Measurements from ENCODE around the gene UBTD2. TPM values are rescaled to one million over a fixed set of nuclear protein-coding genes. Genes with fewer than 3 reads are reported as not detected.

Gene UBTD2
- total and polyA plus RNA-seq, 10 of the 15 experiments (the other 5 are each of a cell fraction or from before 2014, with no cell fraction given): 7.7 to 30.5 (median 19.4) TPM

DNA sequence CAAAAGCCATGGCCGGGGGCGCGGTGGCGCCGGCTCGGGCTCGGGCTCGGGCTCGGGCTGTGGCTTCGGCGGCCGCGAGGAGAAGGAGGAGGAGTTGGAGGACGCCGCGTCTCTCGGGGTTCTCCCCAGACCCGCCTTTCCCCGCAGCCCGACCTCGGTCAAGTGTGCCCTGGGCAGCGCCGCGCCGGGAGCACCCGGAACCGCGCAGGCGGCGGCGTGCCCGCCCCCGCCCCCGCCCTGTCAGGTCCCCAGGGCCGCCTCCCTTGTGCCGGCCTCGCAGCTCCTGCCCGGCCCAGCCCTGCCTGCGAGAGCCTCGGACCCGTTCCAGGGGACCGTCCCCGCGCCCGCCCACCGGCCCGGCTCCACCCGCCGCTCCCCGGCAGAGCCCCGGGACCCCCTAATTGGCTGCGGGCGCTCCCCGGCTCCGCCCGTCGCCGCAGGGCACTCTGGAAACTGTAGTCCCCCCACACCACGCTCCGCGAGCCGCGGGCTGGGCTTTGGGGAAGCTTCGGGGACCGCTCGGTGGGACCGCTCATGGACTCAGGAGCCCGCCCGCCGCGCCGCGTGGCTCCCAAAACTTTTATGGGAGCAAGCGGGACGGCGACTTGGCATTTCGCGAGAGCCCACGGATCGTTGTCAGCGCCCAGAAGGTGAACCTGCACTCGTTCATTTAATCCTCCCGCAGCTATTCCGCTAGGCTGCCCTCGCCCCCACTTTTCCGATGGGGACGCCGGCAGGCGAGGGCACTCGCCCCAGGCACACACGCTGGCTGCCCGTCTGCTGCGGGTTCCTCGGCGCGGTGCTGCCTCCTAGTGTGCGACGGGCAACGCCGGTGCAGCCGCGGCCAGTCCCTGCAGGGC is 95.3 kb downstream of the UBTD2 start, which contains the start of gene STK10 (continued):
- TF ChIP-seq, protein P1, sequence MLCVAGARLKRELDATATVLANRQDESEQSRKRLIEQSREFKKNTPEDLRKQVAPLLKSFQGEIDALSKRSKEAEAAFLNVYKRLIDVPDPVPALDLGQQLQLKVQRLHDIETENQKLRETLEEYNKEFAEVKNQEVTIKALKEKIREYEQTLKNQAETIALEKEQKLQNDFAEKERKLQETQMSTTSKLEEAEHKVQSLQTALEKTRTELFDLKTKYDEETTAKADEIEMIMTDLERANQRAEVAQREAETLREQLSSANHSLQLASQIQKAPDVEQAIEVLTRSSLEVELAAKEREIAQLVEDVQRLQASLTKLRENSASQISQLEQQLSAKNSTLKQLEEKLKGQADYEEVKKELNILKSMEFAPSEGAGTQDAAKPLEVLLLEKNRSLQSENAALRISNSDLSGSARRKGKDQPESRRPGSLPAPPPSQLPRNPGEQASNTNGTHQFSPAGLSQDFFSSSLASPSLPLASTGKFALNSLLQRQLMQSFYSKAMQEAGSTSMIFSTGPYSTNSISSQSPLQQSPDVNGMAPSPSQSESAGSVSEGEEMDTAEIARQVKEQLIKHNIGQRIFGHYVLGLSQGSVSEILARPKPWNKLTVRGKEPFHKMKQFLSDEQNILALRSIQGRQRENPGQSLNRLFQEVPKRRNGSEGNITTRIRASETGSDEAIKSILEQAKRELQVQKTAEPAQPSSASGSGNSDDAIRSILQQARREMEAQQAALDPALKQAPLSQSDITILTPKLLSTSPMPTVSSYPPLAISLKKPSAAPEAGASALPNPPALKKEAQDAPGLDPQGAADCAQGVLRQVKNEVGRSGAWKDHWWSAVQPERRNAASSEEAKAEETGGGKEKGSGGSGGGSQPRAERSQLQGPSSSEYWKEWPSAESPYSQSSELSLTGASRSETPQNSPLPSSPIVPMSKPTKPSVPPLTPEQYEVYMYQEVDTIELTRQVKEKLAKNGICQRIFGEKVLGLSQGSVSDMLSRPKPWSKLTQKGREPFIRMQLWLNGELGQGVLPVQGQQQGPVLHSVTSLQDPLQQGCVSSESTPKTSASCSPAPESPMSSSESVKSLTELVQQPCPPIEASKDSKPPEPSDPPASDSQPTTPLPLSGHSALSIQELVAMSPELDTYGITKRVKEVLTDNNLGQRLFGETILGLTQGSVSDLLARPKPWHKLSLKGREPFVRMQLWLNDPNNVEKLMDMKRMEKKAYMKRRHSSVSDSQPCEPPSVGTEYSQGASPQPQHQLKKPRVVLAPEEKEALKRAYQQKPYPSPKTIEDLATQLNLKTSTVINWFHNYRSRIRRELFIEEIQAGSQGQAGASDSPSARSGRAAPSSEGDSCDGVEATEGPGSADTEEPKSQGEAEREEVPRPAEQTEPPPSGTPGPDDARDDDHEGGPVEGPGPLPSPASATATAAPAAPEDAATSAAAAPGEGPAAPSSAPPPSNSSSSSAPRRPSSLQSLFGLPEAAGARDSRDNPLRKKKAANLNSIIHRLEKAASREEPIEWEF (IDR thresholded peaks at IDR 0.05; ENCODE audit: insufficient replicate concordance, low read depth, low read length): no peak
- TF ChIP-seq, protein P2, sequence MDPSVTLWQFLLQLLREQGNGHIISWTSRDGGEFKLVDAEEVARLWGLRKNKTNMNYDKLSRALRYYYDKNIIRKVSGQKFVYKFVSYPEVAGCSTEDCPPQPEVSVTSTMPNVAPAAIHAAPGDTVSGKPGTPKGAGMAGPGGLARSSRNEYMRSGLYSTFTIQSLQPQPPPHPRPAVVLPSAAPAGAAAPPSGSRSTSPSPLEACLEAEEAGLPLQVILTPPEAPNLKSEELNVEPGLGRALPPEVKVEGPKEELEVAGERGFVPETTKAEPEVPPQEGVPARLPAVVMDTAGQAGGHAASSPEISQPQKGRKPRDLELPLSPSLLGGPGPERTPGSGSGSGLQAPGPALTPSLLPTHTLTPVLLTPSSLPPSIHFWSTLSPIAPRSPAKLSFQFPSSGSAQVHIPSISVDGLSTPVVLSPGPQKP (IDR thresholded peaks at IDR 0.05; ENCODE audit: low read depth, low read length): no peak; the same call in 1 of the 2 replicates
- TF ChIP-seq STAT3 (IDR thresholded peaks at IDR 0.05; ENCODE audit: low read depth, low read length): no peak
- TF ChIP-seq SMC3 (IDR thresholded peaks at IDR 0.05; ENCODE audit: borderline replicate concordance, low read length): peak; percentile 95
- TF ChIP-seq RB1 (IDR thresholded peaks at IDR 0.05; ENCODE audit: borderline replicate concordance): peak; percentile 79
- TF ChIP-seq, protein P3, sequence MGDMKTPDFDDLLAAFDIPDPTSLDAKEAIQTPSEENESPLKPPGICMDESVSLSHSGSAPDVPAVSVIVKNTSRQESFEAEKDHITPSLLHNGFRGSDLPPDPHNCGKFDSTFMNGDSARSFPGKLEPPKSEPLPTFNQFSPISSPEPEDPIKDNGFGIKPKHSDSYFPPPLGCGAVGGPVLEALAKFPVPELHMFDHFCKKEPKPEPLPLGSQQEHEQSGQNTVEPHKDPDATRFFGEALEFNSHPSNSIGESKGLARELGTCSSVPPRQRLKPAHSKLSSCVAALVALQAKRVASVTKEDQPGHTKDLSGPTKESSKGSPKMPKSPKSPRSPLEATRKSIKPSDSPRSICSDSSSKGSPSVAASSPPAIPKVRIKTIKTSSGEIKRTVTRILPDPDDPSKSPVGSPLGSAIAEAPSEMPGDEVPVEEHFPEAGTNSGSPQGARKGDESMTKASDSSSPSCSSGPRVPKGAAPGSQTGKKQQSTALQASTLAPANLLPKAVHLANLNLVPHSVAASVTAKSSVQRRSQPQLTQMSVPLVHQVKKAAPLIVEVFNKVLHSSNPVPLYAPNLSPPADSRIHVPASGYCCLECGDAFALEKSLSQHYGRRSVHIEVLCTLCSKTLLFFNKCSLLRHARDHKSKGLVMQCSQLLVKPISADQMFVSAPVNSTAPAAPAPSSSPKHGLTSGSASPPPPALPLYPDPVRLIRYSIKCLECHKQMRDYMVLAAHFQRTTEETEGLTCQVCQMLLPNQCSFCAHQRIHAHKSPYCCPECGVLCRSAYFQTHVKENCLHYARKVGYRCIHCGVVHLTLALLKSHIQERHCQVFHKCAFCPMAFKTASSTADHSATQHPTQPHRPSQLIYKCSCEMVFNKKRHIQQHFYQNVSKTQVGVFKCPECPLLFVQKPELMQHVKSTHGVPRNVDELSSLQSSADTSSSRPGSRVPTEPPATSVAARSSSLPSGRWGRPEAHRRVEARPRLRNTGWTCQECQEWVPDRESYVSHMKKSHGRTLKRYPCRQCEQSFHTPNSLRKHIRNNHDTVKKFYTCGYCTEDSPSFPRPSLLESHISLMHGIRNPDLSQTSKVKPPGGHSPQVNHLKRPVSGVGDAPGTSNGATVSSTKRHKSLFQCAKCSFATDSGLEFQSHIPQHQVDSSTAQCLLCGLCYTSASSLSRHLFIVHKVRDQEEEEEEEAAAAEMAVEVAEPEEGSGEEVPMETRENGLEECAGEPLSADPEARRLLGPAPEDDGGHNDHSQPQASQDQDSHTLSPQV (IDR thresholded peaks at IDR 0.05): 0 out of 2 replicates have a peak, but pooled peaks have one; percentile 49
- TF ChIP-seq, protein P4, sequence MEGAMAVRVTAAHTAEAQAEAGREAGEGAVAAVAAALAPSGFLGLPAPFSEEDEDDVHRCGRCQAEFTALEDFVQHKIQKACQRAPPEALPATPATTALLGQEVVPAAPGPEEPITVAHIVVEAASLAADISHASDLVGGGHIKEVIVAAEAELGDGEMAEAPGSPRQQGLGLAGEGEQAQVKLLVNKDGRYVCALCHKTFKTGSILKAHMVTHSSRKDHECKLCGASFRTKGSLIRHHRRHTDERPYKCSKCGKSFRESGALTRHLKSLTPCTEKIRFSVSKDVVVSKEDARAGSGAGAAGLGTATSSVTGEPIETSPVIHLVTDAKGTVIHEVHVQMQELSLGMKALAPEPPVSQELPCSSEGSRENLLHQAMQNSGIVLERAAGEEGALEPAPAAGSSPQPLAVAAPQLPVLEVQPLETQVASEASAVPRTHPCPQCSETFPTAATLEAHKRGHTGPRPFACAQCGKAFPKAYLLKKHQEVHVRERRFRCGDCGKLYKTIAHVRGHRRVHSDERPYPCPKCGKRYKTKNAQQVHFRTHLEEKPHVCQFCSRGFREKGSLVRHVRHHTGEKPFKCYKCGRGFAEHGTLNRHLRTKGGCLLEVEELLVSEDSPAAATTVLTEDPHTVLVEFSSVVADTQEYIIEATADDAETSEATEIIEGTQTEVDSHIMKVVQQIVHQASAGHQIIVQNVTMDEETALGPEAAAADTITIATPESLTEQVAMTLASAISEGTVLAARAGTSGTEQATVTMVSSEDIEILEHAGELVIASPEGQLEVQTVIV (IDR thresholded peaks at IDR 0.05; ENCODE audit: borderline replicate concordance, partially characterized antibody): no peak
- no peak for TF ChIP-seq JUND (IDR thresholded peaks at IDR 0.05; ENCODE audit: low read depth, low read length)
- TF ChIP-seq RELA (IDR thresholded peaks at IDR 0.05; ENCODE audit: borderline replicate concordance, partially characterized antibody): peak; percentile 78
- TF ChIP-seq ZBED1 (IDR thresholded peaks at IDR 0.05; ENCODE audit: borderline replicate concordance): no peak
- TF ChIP-seq YBX1 (IDR thresholded peaks at IDR 0.05): no peak
- no peak for TF ChIP-seq ASH2L (IDR thresholded peaks at IDR 0.05; ENCODE audit: borderline replicate concordance, low read depth)
- TF ChIP-seq BHLHE40 (IDR thresholded peaks at IDR 0.05; ENCODE audit: borderline replicate concordance in 1 of 2, low read depth in 2 of 2, low read length in 1 of 2): peak; percentile 64 to 89; a peak in 3 of 4 replicates
